Stimulated activated memory B cell treated with anti-CD40 and anti-IgM and Interleukin-4, amounts not matched to agents 10 μg/mL and 1 μg/mL and 100 μg/mL, for 72 hours (primary cell): Measurements from ENCODE around the gene GEMIN8.

Experiments used
- ATAC-seq: fragments of 150-1000 bp; cut with Tn5 transposase; 2 replicates; pipeline ENCODE4 v1.10.0; 2021
- H3K27ac Mint-ChIP-seq: one replicate; pipeline ENCODE4 v1.8.0; 2022; ENCODE audit warnings: mild to moderate bottlenecking, mixed read lengths
- H3K27me3 Mint-ChIP-seq: one replicate; pipeline ENCODE4 v1.8.0; 2022; ENCODE audit warnings: mixed read lengths
- H3K36me3 Mint-ChIP-seq: one replicate; pipeline ENCODE4 v1.8.0; 2022; ENCODE audit warnings: mixed read lengths
- H3K4me1 Mint-ChIP-seq: one replicate; pipeline ENCODE4 v1.8.0; 2022; ENCODE audit warnings: mixed read lengths
- H3K4me3 Mint-ChIP-seq: one replicate; pipeline ENCODE4 v1.8.0; 2022; ENCODE audit warnings: mild to moderate bottlenecking, moderate library complexity, mixed read lengths
- H3K9me3 Mint-ChIP-seq: one replicate; pipeline ENCODE4 v1.8.0; 2022; ENCODE audit warnings: mixed read lengths

GEMIN8 gene, protein sequence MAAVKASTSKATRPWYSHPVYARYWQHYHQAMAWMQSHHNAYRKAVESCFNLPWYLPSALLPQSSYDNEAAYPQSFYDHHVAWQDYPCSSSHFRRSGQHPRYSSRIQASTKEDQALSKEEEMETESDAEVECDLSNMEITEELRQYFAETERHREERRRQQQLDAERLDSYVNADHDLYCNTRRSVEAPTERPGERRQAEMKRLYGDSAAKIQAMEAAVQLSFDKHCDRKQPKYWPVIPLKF

DNA sequence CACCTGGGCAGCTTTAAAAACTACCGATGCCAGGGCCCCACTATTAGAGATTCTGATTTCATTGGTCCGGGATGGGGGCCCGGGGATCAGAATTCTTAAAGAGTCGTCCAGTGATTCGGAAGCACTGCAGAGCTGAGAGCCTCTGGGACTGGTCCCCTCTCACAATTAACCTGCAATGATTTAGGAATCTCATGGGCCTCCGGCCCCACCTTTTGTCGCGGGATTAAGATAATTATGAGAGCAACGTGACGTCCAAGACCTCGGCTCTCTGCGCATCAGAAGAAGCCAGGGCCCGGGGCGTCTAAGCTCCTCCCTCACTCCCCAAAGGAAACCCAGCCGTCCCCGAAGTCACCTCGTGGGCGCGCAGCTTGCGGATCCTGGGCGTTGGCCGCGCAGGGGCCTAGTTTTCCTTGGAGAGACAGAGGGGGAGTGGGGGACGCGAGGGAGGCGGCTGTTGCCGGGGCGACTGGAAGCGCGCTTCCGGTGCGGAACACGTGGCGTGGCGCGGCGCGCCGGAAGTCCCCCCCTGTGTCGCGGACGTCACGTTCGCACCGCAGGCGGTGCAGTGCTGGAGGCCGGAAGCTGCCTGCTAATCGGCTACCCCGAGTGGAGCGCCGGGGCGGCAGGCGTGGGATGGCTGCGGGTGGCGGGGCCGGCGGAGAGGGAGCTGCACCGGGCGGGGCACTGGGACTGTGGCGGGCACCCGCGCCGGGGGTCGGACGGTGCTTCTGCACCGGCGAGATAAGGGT, at the start of gene GEMIN8:
Gene GEMIN8, minus strand, starts transcription at position 468 of the 749 bp plus-strand sequence. CDS start 8,414 bp downstream, outside the sequence.
- Mint-ChIP-seq H3K4me1 (peaks cover 12% of the 10 kb centered on the region), H3K9me3 (no peaks in the 10 kb centered on the region), H3K4me3 (peak within 1 kb of the TSS; percentile 98), H3K36me3 (no peaks in the 10 kb centered on the region), H3K27ac (peak within 1 kb of the TSS; percentile 97), H3K27me3 (peaks cover 8% of the 10 kb centered on the region)
- peak; percentile 98 for ATAC-seq

DNA sequence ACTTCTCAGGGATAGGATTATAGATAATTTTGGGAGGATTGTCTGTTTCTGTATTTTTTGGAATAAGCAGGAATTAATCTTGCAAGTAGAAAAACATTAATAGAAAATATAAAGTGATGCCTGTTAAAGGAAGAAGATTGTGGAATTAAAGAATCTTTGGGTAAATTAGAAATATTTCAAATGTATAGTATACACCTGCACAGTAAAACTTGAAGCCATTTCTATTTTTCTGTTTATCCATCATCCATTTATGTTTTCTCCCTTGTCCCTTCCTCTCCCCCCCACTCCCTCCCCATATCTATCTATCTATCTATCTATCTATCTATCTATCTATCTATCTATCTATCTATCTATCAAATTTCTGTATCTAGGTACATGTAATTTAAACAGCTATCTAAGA, 46.9 kb upstream of the GEMIN8 start:
- Mint-ChIP-seq H3K27me3 (no peaks in the 10 kb centered on the region), H3K27ac (no peak overlapping the region), H3K36me3 (no peaks in the 10 kb centered on the region), H3K4me3 (no peak overlapping the region), H3K9me3 (no peaks in the 10 kb centered on the region), H3K4me1 (peaks cover 7% of the 10 kb centered on the region)
- no peak for ATAC-seq

DNA sequence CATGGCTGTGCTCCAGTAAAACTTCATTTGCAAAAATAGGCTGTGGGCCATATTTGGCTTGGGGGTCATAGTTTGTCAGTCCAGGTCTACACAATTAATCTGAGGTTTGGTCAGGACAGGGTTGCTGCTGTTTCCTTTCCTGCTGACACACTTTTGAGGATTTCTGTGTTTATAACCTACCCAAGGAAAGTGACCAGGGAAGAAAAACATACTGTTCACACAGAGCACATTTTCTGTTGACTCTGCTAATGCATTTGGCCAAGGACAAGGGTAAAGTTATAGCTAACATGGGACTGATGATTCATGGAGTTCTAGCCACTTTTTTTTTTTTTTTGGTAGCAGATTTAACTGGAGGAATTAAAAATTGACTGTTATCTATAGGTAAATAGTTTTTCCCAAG, 43.9 kb upstream of the GEMIN8 start:
- peaks cover 7% of the 10 kb centered on the region for H3K4me1 Mint-ChIP-seq
- no peak for ATAC-seq
- H3K9me3 Mint-ChIP-seq = no peaks in the 10 kb centered on the region
- H3K36me3 Mint-ChIP-seq = no peaks in the 10 kb centered on the region
- H3K27me3 Mint-ChIP-seq = no peaks in the 10 kb centered on the region
- H3K27ac Mint-ChIP-seq = peak overlapping the region; percentile 66
- H3K4me3 Mint-ChIP-seq = no peak overlapping the region

DNA sequence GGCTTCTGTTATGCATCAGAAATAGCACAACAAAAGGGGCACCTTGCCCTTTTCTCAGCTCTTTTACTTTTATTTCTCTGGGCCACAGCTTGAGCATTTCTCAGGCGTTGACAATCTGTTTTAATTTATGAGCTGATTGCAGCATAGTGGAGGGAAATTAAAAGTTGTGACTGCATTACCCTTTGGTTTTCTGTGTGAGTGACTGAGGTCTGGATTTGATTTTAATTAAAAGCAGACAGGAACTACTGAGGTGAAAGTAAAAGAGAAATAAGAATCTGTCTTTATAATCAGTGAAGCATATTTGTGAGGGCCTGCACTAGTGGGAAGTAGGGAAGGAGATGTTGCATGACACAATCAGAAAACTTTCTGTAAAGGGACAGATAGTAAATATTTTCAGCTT, 43.4 kb upstream of the GEMIN8 start:
- Mint-ChIP-seq H3K36me3 (no peaks in the 10 kb centered on the region), H3K27me3 (no peaks in the 10 kb centered on the region), H3K4me3 (no peak overlapping the region), H3K9me3 (no peaks in the 10 kb centered on the region), H3K4me1 (peaks cover 7% of the 10 kb centered on the region), H3K27ac (peak overlapping the region; percentile 66)
- no peak for ATAC-seq

DNA sequence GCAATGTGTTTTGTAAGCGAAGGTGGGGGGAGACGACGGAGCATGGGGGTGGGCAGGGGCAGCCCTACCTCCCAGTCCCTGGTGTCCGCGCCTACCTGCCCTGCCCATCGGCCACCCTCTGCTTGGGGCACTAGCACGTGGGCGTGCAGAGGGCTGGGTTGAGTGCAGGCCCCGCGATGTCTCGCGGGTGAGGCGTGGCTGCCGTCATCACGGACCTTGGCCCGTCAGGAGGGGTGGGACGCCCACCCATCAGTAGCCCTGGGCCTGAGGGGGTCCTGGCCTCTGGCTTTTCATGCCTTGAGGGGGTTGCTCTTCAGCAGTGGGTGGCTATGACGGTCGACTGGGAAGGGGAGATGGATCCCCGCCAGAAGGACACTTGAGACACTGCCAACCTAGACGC, 36.1 kb upstream of the GEMIN8 start:
- ATAC-seq = no peak
- H3K4me1 Mint-ChIP-seq = no peaks in the 10 kb centered on the region
- no peaks in the 10 kb centered on the region for H3K27me3 Mint-ChIP-seq
- H3K36me3 Mint-ChIP-seq = no peaks in the 10 kb centered on the region
- H3K9me3 Mint-ChIP-seq = no peaks in the 10 kb centered on the region
- H3K4me3 Mint-ChIP-seq = no peak overlapping the region
- H3K27ac Mint-ChIP-seq = no peak overlapping the region

DNA sequence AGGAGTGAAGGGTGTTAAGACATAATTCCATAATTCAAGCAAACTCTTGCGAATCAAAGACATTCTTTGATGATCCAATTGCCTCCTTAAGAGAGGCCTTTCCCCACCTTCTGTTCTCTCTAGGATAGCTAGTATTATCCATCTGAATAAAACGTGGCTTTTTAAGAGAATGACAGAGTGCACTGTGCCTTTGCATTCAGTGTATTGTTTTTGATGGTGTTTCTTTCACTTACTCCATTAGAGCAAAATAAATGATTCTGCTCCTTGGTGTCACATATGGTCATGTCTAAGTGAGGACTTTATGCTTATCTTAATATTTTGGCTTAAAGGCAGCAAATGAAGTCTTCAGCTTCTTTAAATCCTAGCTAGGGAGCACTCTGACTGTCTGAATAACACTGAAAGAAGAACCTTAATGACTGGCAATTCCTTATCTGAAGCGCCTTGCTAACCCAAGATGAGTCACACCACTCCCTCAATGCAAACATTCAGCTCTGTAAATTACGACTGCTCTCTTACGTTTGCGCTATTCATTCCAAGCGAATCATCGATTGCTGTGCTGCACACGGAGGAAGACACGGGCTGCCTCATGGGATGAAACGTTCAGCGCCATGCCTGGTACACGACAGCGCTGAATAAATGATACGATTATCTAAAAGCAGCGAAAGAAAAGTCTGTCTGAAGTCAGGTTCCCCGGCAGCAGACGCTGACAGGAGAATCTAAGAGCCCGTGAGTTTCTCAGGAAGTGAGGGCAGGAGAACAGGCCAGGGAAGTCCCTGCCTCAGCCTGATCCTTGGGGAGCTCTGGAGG, 35.1 kb upstream of the GEMIN8 start:
- H3K27me3 Mint-ChIP-seq = no peaks in the 10 kb centered on the region
- H3K27ac Mint-ChIP-seq = no peak overlapping the region
- H3K4me3 Mint-ChIP-seq = no peak overlapping the region
- no peaks in the 10 kb centered on the region for H3K9me3 Mint-ChIP-seq
- H3K36me3 Mint-ChIP-seq = no peaks in the 10 kb centered on the region
- no peaks in the 10 kb centered on the region for H3K4me1 Mint-ChIP-seq
- no peak for ATAC-seq

DNA sequence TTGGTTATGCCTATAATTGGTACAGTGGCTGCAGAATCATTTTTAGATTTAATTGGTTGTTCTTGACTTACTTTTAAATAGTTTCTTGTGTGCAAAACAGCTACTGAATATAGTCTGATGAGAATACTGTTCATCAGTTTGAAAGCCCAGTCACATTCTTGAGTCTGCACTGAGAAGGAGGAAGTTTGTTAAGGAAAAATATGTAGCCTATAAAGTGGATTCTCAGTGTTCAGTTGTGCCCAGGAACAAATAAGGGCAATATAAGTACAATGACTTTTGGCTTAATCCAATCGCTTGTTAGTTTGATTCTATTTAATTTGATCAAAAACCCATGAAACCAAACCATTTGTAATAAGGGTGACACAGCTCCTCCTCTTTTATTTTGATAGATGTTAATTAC, 32.8 kb upstream of the GEMIN8 start:
- no peak for ATAC-seq
- no peaks in the 10 kb centered on the region for H3K27me3 Mint-ChIP-seq
- H3K4me1 Mint-ChIP-seq = no peaks in the 10 kb centered on the region
- H3K4me3 Mint-ChIP-seq = no peak overlapping the region
- H3K36me3 Mint-ChIP-seq = no peaks in the 10 kb centered on the region
- no peaks in the 10 kb centered on the region for H3K9me3 Mint-ChIP-seq
- no peak overlapping the region for H3K27ac Mint-ChIP-seq

DNA sequence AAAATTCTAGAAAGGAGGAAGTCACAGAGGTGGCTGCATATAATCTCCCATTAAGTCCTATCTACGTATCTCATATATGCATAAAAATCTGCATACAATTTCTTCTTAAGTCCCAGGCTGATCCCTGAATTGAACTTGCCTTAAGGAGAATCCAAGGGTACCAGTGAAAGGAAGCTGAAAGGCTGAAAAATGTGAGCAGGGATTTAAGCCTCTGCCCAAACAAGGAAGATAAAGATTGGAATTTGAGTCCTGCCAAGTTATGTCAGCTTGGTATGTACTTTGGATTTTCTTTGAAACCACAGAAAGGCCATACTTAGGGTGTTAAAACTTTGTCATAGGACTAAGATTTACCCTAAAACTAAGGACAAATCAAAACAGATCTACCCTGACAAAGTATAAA, 26.5 kb upstream of the GEMIN8 start:
- H3K4me1 Mint-ChIP-seq = no peaks in the 10 kb centered on the region
- H3K9me3 Mint-ChIP-seq = peaks cover 6% of the 10 kb centered on the region
- H3K4me3 Mint-ChIP-seq = no peak overlapping the region
- no peaks in the 10 kb centered on the region for H3K36me3 Mint-ChIP-seq
- no peak overlapping the region for H3K27ac Mint-ChIP-seq
- H3K27me3 Mint-ChIP-seq = peaks cover 10% of the 10 kb centered on the region
- ATAC-seq = no peak

DNA sequence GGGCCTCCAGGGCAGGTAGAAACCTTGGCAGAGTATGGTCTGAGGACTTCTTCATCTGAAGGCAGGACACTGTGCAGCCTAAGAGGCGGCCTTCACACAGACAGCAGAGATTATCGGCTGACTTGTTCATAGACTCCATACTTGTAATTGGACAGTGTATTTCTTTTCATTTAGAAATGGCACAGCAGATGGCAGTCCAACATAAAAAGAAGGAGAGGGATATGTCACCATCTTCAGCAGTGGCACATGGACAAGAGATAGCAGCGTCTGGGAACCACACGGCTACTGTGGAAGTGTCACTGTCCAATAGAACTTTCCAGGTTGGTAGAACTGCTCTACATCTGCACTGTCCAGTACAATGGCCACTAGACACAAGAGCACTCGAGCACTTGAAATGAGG, 21.7 kb upstream of the GEMIN8 start:
- Mint-ChIP-seq H3K27ac (no peak overlapping the region), H3K36me3 (no peaks in the 10 kb centered on the region), H3K27me3 (peaks cover under 1% of the 10 kb centered on the region), H3K9me3 (no peaks in the 10 kb centered on the region), H3K4me3 (no peak overlapping the region), H3K4me1 (no peaks in the 10 kb centered on the region)
- no peak for ATAC-seq

DNA sequence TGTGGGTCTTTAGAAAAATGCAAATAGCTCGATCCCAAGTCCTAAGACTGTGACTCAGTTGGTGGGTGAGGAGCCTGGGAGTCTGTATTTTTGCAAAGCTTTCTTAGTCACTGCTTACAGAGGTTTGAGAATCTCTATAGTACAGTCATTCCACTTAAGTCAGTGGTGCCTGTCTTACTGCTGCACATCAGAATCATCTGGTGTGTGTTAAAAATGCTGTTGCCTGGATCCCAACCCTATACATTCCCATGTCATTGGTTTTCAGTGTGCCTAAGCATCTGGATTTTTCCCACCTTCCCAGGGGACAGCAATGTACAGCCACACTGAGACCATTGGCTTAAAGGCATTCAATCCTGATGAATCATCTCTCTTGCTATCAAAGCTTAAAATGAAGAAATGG, 21.0 kb upstream of the GEMIN8 start:
- H3K4me3 Mint-ChIP-seq = no peak overlapping the region
- H3K36me3 Mint-ChIP-seq = no peaks in the 10 kb centered on the region
- ATAC-seq = no peak
- H3K27ac Mint-ChIP-seq = no peak overlapping the region
- H3K4me1 Mint-ChIP-seq = no peaks in the 10 kb centered on the region
- no peaks in the 10 kb centered on the region for H3K27me3 Mint-ChIP-seq
- no peaks in the 10 kb centered on the region for H3K9me3 Mint-ChIP-seq

DNA sequence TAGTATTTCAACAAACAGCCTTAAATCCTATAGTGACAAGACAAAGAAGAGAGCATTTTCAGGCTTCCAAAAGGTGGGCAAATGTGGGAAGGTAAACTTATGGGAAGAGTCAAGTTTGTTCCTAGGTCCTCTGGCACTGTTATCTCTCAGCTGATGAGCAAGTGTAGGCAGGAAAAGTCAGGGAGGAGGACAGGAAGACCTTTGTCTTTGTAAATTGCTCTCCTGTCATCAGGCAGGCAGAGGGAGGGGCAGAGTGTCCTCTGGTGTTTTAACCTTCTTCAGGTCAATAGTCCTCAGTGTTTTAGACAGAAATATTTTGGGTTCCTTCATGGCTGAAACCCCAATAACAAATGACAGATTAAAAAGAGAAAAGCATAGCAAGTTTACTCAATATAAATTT, 13.5 kb upstream of the GEMIN8 start:
- no peaks in the 10 kb centered on the region for H3K4me1 Mint-ChIP-seq
- no peak for ATAC-seq
- H3K27me3 Mint-ChIP-seq = no peaks in the 10 kb centered on the region
- H3K9me3 Mint-ChIP-seq = no peaks in the 10 kb centered on the region
- no peak overlapping the region for H3K4me3 Mint-ChIP-seq
- H3K27ac Mint-ChIP-seq = no peak overlapping the region
- no peaks in the 10 kb centered on the region for H3K36me3 Mint-ChIP-seq

DNA sequence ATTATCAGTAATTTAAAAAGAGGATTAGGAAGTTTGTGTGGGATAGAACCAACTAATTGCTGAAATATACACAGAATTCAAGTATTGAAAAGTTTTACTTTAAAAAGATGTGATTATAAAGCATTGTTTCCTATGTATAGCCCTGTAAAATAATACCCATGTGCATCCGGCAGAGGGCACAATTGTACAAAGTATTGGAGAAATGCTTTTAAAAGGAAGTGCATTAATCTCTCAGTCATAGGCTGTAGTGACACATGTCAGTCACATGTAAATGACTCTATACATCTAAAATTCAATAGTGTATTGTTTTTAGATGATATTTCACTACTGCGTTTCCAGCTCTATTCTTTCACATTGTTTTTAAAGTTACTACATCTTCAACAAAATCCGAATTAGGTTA, 9.7 kb upstream of the GEMIN8 start:
- Mint-ChIP-seq H3K27me3 (no peaks in the 10 kb centered on the region), H3K27ac (no peak overlapping the region), H3K4me3 (no peak overlapping the region), H3K4me1 (no peaks in the 10 kb centered on the region), H3K36me3 (no peaks in the 10 kb centered on the region), H3K9me3 (no peaks in the 10 kb centered on the region)
- ATAC-seq = no peak

DNA sequence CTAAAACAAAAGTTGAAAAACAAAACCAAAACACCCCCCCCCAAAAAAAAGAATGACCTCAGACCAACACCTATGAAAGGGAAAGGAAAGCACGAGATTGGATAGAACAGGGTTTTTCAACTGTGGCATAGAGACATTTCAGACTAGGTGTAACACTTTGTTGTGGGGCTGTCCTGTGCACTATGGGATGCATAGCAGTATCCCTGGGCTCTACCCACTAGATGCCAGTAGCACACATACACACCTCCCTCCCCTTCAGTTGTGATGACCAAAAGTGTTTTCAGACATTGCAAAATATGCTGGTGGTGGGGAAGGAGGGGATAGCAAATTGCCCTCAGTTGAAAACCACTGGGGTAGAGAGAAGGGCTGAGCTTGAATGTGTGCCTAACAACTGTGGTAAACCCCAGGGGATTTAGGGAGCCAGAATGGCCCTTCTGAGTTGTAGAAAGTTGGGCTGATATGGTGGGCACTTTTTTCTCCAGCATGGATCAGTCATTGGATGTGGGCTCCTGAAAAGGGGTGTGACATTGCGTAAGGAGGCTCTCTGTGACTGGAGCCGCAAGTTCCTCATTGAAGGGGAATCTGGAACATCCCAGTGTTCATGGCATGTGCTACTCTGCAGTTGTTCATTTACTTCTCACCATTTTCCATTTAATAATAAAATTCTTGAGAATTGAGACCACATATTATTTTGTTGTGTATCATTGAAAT, 8.8 kb upstream of the GEMIN8 start:
- no peaks in the 10 kb centered on the region for H3K9me3 Mint-ChIP-seq
- H3K27me3 Mint-ChIP-seq = peaks cover 7% of the 10 kb centered on the region
- no peak overlapping the region for H3K4me3 Mint-ChIP-seq
- no peaks in the 10 kb centered on the region for H3K36me3 Mint-ChIP-seq
- no peak overlapping the region for H3K27ac Mint-ChIP-seq
- H3K4me1 Mint-ChIP-seq = no peaks in the 10 kb centered on the region
- ATAC-seq = no peak

DNA sequence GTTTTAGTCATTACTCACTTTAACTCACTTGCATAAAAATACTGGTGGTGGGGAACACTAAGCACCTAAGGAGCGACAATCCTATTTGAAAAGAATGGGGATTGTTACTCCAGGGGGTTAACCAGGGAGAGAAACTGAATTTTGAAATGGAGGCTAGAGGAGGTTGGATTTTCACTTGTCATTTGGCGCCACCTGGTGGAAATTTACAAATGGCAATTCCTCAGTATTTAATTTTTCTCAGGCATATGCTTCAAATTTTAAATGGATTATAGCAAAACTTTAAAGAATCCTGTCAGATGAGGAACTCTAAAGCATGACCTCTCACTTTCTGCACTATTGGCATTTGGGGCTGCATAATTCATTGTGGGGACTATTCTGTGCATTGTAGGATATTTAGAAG, 2.7 kb upstream of the GEMIN8 start:
- Mint-ChIP-seq H3K4me1 (peaks cover 12% of the 10 kb centered on the region), H3K27me3 (peaks cover 8% of the 10 kb centered on the region), H3K4me3 (no peak overlapping the region), H3K36me3 (no peaks in the 10 kb centered on the region), H3K27ac (peak overlapping the region; percentile 19), H3K9me3 (no peaks in the 10 kb centered on the region)
- no peak for ATAC-seq

DNA sequence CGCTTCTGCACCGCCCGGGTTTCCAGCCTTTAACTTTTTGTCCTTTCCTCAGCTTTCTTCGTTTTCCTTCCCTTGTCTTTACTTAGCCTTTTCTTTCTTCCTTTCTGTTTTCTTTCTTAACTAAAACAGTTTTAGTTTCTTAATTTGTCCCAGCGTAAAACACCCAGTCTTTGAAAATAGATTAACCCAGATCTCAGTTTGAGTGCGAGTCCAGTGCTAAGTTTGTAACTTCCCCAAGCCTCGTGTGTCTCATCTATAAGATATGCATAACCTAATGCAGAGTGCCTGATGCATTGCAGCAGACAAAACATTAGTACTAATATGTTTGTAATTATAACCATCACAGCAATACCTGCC, 460 bp upstream of the GEMIN8 start:
- no peak for ATAC-seq

More for the DNA sequence above, 460 bp upstream of the GEMIN8 start:
- Mint-ChIP-seq H3K4me1 (peaks cover 12% of the 10 kb centered on the region), H3K9me3 (no peaks in the 10 kb centered on the region), H3K27me3 (peaks cover 8% of the 10 kb centered on the region), H3K27ac (peak overlapping the region; percentile 97), H3K36me3 (no peaks in the 10 kb centered on the region), H3K4me3 (peak overlapping the region; percentile 98)
